GM19193 (cell line): ENCODE data around the gene EPHA6.

Experiments used
- POLR2A ChIP-seq: IDR thresholded peaks from 4 replicates; pipeline ENCODE4 v1.6.1; 2011; ENCODE audit not compliant: insufficient read depth, insufficient read length; ENCODE audit errors: extremely low read depth

EPHA6 gene

DNA sequence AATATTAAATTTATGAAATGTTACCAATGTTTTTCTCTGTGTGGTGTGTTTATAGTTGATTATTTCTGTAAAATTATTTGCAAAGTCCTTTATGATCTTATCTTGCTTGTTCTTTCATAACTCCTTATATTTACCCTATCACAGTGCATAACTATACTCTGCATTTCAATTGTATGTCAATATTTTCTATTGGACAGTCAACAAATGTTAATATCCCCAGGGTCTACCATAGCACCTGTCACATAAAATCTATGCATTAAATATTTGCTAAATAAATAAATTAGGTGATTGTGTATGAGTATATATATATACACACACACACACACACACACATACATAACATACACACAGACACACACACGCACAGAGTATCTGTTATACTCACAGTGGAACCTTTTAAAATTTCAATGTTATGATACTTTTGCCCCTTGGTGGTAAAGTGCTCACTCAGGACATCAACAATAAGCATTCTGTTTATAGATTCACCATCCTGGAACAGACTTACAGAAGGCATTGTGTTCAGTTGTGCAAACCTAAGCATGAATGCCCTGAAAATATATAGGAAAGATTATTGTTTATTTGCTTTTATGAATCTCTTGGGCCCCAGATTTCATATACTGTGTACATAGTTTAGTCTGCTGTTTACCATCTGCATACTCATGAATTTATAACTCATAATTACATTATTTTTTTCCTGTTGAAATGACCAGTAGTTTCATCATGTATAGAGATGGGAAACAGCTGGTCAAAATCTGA lies 443.7 kb downstream of the EPHA6 start:
- no peak for TF ChIP-seq POLR2A

- TF ChIP-seq POLR2A: no peak
Measured at GRCh38 chr3:97259263-97259662, 444.9 kb downstream of the EPHA6 start.

GRCh38 chr3:97264180-97264579 lies 449.8 kb downstream of the EPHA6 start:
- TF ChIP-seq POLR2A: no peak

GRCh38 chr3:97265237-97266005 lies 451.0 kb downstream of the EPHA6 start:
- no peak for TF ChIP-seq POLR2A

- no peak for TF ChIP-seq POLR2A
Measured at GRCh38 chr3:97269202-97269601, 454.8 kb downstream of the EPHA6 start.

GRCh38 chr3:97277708-97278107 lies 463.3 kb downstream of the EPHA6 start:
- no peak for TF ChIP-seq POLR2A

GRCh38 chr3:97278506-97278905 lies 464.1 kb downstream of the EPHA6 start:
- no peak for TF ChIP-seq POLR2A

DNA sequence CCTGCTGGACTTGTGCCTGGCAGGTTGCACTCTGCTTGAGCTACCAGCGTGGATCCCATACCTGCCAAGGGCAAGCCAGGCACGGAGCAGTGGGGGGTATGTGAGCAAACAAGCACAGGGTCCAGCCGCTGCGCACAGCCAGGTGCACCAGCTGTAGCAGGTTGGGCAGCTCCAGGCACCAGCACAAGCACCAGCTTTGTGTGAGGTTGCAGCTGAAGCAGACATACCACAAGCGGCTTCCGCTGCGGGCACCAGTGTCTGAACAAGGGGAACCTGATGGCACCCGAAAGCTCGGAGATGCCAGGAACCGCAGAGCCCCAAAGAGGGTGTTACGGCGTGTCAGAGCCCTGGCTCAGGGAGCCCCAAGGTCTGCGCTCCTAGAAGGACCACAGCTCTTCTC lies 477.5 kb downstream of the EPHA6 start:
- TF ChIP-seq POLR2A: no peak

GRCh38 chr3:97293596-97294131 lies 479.3 kb downstream of the EPHA6 start:
- TF ChIP-seq POLR2A: no peak

DNA sequence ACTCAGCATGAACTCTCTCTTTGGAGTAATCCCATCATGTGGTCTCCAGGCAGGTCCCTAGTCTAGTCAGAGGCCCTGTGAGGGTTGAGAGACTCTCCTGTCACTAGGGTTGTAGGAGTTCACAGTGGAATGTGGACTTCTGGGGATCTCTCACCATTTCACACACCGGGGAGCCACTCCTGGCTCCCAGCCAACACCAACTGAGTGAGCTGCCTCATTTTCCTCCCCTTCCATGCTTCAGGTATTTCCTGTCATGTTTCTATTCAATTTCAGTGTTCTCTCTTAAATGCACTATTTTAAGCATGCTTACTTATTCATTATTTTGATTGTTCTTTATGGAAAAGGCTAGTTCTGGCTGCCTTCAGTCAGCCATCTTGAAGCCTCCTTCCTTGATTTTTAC lies 482.6 kb downstream of the EPHA6 start:
- no peak for TF ChIP-seq POLR2A

GRCh38 chr3:97301114-97301513 lies 486.7 kb downstream of the EPHA6 start:
- TF ChIP-seq POLR2A: no peak

GRCh38 chr3:97306226-97306625 lies 491.8 kb downstream of the EPHA6 start:
- no peak for TF ChIP-seq POLR2A

DNA sequence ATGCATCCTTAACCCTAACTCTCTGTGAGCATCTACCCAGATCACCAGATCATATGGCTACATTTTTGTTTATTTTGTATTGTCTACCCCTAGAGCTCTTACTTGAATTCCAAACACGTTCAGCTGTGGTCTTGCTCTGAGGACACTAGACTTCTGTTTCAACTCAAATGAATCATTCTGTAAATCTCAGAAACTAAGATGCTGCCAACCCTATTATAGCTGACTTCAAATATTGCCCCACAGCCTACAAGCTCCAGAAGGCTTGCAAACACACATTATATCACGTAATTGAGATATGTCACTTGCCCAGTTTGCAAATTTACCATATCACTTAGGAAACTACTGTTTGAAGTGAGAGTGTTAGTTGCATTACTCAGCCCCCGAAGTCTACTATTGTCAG lies 524.0 kb downstream of the EPHA6 start:
- no peak for TF ChIP-seq POLR2A

DNA sequence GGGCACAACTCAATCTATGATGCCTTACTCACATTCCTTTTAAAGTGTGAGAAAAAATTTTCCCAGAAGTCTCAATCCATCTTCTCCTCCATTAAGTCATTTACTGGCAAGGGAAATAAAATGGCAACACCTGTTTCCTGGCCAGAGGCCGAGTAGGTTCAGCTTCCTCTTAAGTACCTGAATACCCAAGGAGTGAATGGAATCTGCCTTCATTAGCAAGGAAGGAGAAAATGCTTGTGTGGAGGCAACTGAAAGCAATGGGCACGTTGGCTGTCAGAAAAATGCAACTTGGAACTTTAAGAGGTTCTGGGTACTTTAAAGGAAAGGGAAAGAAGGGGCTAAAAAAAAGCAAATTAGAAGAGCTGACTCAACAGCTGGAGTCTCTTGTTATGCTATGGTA lies 526.5 kb downstream of the EPHA6 start:
- no peak for TF ChIP-seq POLR2A

DNA sequence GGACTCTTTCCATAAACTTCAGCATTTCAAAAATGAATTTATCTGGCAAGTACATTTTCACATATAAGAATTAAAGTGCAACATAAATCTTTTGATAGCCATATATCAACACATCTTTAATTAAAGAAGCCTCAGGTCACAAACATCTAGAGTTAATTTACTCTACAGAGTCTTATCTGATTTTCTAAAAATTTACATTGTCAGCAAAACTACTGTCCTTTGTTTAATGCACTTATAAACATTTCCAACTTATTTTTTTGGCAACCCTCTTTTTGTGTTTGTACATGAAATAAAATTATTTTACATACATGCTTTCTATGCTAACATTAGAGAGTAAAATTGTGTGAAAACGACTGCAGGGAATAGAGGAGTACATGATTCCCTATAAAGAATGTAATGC lies 533.4 kb downstream of the EPHA6 start:
- TF ChIP-seq POLR2A: no peak

GRCh38 chr3:97350971-97351370 lies 536.6 kb downstream of the EPHA6 start:
- no peak for TF ChIP-seq POLR2A
